Measurements from ENCODE around the gene PDE7B. TPM values are rescaled to one million over a fixed set of nuclear protein-coding genes. Genes with fewer than 3 reads are reported as not detected.

Gene PDE7B
- total and polyA plus RNA-seq, 2 of the 8 experiments (the other 6 are each of a cell fraction or from before 2014, with no cell fraction given), result not detected

DNA sequence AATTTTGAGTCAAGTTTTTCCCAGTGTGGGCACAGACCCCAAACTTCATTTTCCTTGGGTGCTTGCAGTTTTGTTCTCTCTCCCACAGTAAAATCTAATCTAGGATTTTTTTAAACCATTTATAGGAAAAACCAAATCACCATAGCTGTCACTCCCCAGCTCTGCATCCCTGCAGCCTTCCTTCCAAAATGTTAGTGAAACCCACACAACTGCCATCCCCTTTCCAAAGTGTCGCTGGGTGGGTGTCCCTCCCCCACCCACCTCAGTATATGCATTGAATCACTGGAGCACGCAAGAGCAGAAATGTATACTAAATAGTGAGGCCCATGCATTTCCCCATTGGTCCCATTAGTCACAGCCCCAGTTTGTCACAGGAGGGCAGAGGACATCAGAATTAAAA, 260.3 kb downstream of the PDE7B start:
- no peak overlapping the region for H4K5ac ChIP-seq (ENCODE audit: insufficient read length, low read depth, low read length)
- H2AFZ ChIP-seq (ENCODE audit: low read length), result no peak overlapping the region
- H2BK12ac ChIP-seq (ENCODE audit: low read depth, low read length), result no peak overlapping the region
- no peaks in the 10 kb centered on the region for H3K79me2 ChIP-seq (ENCODE audit: control insufficient read depth in 1 of 2, insufficient read depth in 2 of 2, low read length in 2 of 2)
- no peak overlapping the region for H3K18ac ChIP-seq (ENCODE audit: extremely low read depth, low read length)
- H2BK5ac ChIP-seq (ENCODE audit: low read depth, low read length), result no peak overlapping the region
- no peaks in the 10 kb centered on the region for H3K9me3 ChIP-seq (ENCODE audit: insufficient read depth in 2 of 2, low read depth in 1 of 2, low read length in 1 of 2)
- H3K4ac ChIP-seq (replicated peaks; ENCODE audit: insufficient read length, low read depth, low read length), result no peak overlapping the region
- no peak overlapping the region for H3K23ac ChIP-seq (ENCODE audit: insufficient read length)
- no peak overlapping the region for H3K9ac ChIP-seq (replicated peaks in 1 of 4; ENCODE audit: extremely low read depth in 1 of 4, low read depth in 3 of 4, low read length in 3 of 4)
- no peaks in the 10 kb centered on the region; a peak in 1 of 7 replicates for H3K4me1 ChIP-seq (replicated peaks in 1 of 4; ENCODE audit: control insufficient read depth in 3 of 4, insufficient read depth in 4 of 4, low read length in 3 of 4)
- H2BK20ac ChIP-seq (ENCODE audit: low read length), result no peak overlapping the region
- 86% methylated on average over 2 of the region's 2 CpGs; no CpG with 5 or more reads in 1 of the 2 experiments for WGBS, 2 experiments (ENCODE audit: extremely low coverage in 1 of 2, insufficient coverage in 1 of 2, insufficient read length in 1 of 2, insufficient replicate concordance in 2 of 2, low coverage in 1 of 2, low lambda C conversion rate in 2 of 2, missing lambda C conversion rate in 1 of 2)
- no peaks in the 10 kb centered on the region for H3K23me2 ChIP-seq (ENCODE audit: low read depth, low read length)
- no peak overlapping the region for H2AK5ac ChIP-seq (ENCODE audit: low read depth, low read length)
- FAIRE-seq (no peak), DNase-seq (ENCODE audit: low read depth in 1 of 2, low spot score in 2 of 2) (no peak)
- ChIA-PET POLR2A (ENCODE audit: partially characterized antibody) (no interaction called here), CTCF (ENCODE audit: partially characterized antibody) (interaction anchor here (1.2 to 3.2 kb wide), 2 partner anchors 8 to 353 kb away, joined by 3 to 15 read pairs; no protein-coding TSS in a partner anchor)
- no peaks in the 10 kb centered on the region for H3K79me1 ChIP-seq (ENCODE audit: low read depth, low read length)
- no peak overlapping the region for H3K4me2 ChIP-seq (ENCODE audit: insufficient read depth in 1 of 2, low read depth in 2 of 2, low read length in 2 of 2)
- peaks cover 6 to 19% (median 18%) of the 10 kb centered on the region in 4 experiments for H3K27me3 ChIP-seq (replicated peaks in 1 of 4; ENCODE audit: control insufficient read depth in 3 of 4, extremely low read depth in 1 of 4, insufficient read depth in 3 of 4, low read length in 3 of 4)
- no peak overlapping the region for H3K27ac ChIP-seq (ENCODE audit: low read depth, low read length)
- H3K56ac ChIP-seq (replicated peaks; ENCODE audit: insufficient read length, low read depth, low read length), result no peak overlapping the region
- no peak overlapping the region for H2BK15ac ChIP-seq (ENCODE audit: low read length)
- no peaks in the 10 kb centered on the region for H3K36me3 ChIP-seq (ENCODE audit: control insufficient read depth in 2 of 4, insufficient read depth in 4 of 4, low read length in 3 of 4)
- no peaks in the 10 kb centered on the region for H4K20me1 ChIP-seq (replicated peaks in 1 of 2; ENCODE audit: control insufficient read depth in 1 of 2, insufficient read depth in 2 of 2, low read length in 2 of 2)
- H4K8ac ChIP-seq (ENCODE audit: extremely low read depth, insufficient read depth, low read length), result no peak overlapping the region
- no peak overlapping the region for H2BK120ac ChIP-seq (replicated peaks; ENCODE audit: low read depth, low read length)
- no peak overlapping the region for H4K91ac ChIP-seq (replicated peaks; ENCODE audit: insufficient read length, low read length)
- no peak overlapping the region for H3K4me3 ChIP-seq (ENCODE audit: extremely low read depth in 1 of 4, insufficient read depth in 2 of 4, low read depth in 3 of 4, low read length in 4 of 4)
- no peak overlapping the region for H3K14ac ChIP-seq (ENCODE audit: insufficient read length)
- TF ChIP-seq, protein P1, sequence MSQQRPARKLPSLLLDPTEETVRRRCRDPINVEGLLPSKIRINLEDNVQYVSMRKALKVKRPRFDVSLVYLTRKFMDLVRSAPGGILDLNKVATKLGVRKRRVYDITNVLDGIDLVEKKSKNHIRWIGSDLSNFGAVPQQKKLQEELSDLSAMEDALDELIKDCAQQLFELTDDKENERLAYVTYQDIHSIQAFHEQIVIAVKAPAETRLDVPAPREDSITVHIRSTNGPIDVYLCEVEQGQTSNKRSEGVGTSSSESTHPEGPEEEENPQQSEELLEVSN (IDR thresholded peaks at IDR 0.05), result no peak
- TF ChIP-seq SAP30 (IDR thresholded peaks at IDR 0.05; ENCODE audit: insufficient read depth, insufficient replicate concordance, low read length) (no peak), CTBP2 (IDR thresholded peaks at IDR 0.05; ENCODE audit: borderline replicate concordance, insufficient read depth, insufficient read length, low read length) (no peak), TAF1 (IDR thresholded peaks at IDR 0.05; ENCODE audit: low read depth, low read length) (no peak), HDAC6 (IDR thresholded peaks at IDR 0.05; ENCODE audit: low read depth, low read length) (no peak), SRF (IDR thresholded peaks at IDR 0.05; ENCODE audit: low read depth, low read length) (no peak), NANOG (IDR thresholded peaks at IDR 0.05; ENCODE audit: insufficient read depth, low read depth, low read length, poor library complexity, severe bottlenecking) (no peak), SIN3A (conservative IDR thresholded peaks at IDR 0.05 in 1 of 2, IDR thresholded peaks at IDR 0.05 in 1 of 2; ENCODE audit: low read depth in 1 of 2, low read length in 2 of 2) (no peak), PHF8 (conservative IDR thresholded peaks at IDR 0.05; ENCODE audit: low read depth, low read length) (no peak), TCF12 (IDR thresholded peaks at IDR 0.05; ENCODE audit: low read depth, low read length) (no peak), SIX5 (IDR thresholded peaks at IDR 0.05; ENCODE audit: low read depth, low read length) (no peak), CHD2 (IDR thresholded peaks at IDR 0.05; ENCODE audit: low read length) (no peak), TEAD4 (IDR thresholded peaks at IDR 0.05; ENCODE audit: low read depth, low read length) (no peak), TBP (IDR thresholded peaks at IDR 0.05; ENCODE audit: low read depth, low read length) (no peak)

All from H1 (cell line).